H1 (cell line): Measurements from ENCODE around the gene PAQR5.

Source experiments
- CREB1 ChIP-seq: IDR thresholded peaks from 2 replicates; pipeline ENCODE4 v1.6.1; 2012; ENCODE audit warnings: inconsistent platforms
- CTCF ChIP-seq, 3 experiments: IDR thresholded peaks; 1 replicate in 2 of 3; 2 replicates in 1 of 3; pipeline versions ENCODE4 v1.5.1 to v1.6.1; 2011; ENCODE audit warnings: low read length in 3 of 3, mild to moderate bottlenecking in 3 of 3, inconsistent platforms in 2 of 3, low read depth in 1 of 3, moderate library complexity in 1 of 3; ENCODE audit not compliant: insufficient read depth in 1 of 3; ENCODE audit errors: control extremely low read depth in 1 of 3
- POLR2A ChIP-seq, 2 experiments: IDR thresholded peaks; 1 replicate in 1 of 2; 2 replicates in 1 of 2; pipeline ENCODE4 v1.6.1; 2011; ENCODE audit warnings: low read depth in 2 of 2, low read length in 2 of 2, mild to moderate bottlenecking in 2 of 2; ENCODE audit errors: control extremely low read depth in 1 of 2
- TEAD4 ChIP-seq: IDR thresholded peaks from 2 replicates; pipeline ENCODE4 v1.6.1; 2012; ENCODE audit warnings: low read depth, low read length, inconsistent platforms, mixed read lengths
- YY1 ChIP-seq: IDR thresholded peaks from 2 replicates; pipeline ENCODE4 v1.6.1; 2011; ENCODE audit warnings: low read depth, mild to moderate bottlenecking, low read length

GRCh38 chr15:69288011-69288410 is 10.7 kb upstream of the PAQR5 start:
- no peak for TF ChIP-seq TEAD4
- no peak for TF ChIP-seq YY1
- no peak for TF ChIP-seq CTCF (IDR thresholded peaks at IDR 0.05; ENCODE audit: control extremely low read depth in 1 of 3, insufficient read depth in 1 of 3, low read depth in 1 of 3, low read length in 3 of 3)
- TF ChIP-seq POLR2A (IDR thresholded peaks at IDR 0.05; ENCODE audit: control extremely low read depth in 1 of 2, low read depth in 2 of 2, low read length in 2 of 2): no peak
- no peak for TF ChIP-seq CREB1
